Activated CD4-positive, CD25-positive, alpha-beta regulatory T cell treated with anti-CD3 and anti-CD28 coated beads, Interleukin-2, amount 50 U/mL, for 72 hours (primary cell): ENCODE data around the gene SPSB2.
A peak's percentile ranks its signal among the peaks of the same experiment; 100 is the strongest.

ENCODE experiments used
- DNase-seq: peaks from one replicate; pipeline ENCODE4 v3.0.0; 2021

The SPSB2 gene

DNA sequence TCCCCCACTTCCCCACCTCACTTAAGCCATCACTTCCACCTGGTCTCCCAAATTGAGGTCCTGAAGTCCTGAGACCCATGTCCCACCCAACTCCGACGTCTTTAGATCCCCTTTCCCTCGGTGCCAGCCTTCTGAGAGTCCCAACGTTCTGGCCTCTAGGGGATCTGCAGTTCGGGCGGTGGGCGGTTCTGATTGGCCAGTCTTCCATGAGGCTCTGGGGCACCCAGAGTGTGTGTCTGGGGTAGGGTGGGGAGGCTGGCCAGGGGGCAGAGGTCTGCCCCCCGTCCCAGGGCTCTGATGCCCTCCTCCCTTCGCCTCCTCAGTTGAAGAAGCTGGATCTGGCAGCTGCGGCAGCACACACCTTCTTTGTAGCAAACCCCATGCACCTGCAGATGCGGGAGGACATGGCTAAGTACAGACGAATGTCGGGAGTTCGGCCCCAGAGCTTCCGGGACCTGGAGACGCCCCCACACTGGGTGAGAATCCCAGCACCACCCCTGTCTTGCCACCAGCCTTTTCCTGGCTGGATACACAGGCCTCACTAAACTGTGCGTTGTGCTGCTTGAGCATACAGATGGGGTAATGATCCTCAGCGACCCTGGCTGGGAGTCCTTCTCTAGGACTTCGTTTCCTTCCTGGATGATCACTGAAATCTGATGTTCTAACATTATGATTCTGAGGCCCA lies 43.4 kb downstream of the SPSB2 start:
- DNase-seq, result no peak

DNA sequence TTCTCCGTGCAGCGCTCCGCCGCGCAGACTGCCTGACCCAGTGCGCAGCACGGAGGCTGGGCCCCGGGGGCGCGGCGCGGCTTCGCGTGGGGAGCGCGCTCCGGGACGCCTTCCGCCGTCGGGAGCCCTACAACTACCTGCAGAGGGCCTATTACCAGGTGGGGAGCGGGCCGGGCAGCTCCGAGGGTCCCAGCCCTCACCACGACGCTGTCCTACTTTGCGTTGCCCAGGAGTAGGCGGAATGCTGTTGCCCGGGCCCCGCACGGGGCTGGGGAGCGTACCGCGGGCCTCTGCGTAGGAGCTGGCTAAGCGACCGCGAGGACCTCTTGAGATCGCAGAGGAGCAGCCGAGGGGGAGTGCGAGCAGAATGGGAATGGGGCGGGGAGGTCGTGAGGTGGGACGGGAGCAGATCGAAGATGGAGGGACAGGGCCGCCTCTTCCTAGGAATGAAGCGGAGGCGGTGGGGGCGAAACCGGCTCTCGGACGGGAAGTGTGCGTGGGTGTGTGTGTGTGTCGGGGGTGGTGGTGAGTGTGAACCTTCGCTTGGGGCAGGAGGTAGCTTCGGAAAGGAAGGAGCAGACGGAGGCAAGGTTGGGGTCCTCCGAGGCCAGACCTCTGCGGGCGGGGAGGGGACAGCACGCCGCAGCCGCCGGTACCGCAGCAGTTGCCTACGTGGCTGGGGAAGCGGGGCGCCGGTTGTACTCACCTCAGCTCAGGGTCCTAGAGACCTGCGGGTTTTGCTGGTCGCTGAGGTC lies 44.1 kb downstream of the SPSB2 start:
- peak; percentile 51 for DNase-seq

DNA sequence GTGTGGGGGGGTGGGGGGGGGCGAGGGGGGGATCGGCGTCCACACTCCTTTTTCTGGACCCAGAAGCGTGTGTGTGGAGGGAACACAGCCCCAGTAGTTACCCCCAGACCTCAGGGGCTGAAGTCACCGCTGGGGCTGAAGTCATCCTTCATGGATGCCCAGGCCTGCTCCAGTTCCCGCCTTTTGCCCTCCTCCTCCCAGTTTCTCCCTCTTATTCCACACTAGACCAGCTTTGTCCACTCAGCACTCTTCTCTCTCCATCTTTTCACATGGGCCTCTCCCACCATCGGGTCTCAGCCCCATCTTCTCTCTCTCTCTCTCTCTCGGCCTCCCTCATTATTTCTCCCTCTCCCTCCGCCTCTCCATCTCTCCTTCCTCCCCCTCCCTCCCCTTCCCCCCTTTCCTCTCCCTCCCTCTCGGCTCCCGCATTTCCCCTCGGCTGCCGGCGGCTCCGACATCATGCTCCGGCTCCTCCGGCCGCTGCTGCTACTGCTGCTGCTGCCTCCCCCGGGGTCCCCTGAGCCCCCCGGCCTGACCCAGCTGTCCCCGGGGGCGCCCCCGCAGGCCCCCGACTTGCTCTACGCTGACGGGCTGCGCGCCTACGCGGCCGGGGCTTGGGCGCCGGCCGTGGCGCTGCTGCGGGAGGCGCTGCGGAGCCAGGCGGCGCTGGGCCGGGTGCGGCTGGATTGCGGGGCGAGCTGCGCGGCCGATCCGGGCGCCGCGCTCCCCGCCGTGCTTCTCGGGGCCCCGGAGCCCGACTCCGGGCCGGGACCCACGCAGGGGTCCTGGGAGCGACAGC lies 44.9 kb downstream of the SPSB2 start, which contains the start of gene P3H3:
P3H3 (plus strand) TSS at position 426 of the 799 bp plus-strand sequence; CDS start at position 460, 34 bp downstream.
- no peak for DNase-seq

DNA sequence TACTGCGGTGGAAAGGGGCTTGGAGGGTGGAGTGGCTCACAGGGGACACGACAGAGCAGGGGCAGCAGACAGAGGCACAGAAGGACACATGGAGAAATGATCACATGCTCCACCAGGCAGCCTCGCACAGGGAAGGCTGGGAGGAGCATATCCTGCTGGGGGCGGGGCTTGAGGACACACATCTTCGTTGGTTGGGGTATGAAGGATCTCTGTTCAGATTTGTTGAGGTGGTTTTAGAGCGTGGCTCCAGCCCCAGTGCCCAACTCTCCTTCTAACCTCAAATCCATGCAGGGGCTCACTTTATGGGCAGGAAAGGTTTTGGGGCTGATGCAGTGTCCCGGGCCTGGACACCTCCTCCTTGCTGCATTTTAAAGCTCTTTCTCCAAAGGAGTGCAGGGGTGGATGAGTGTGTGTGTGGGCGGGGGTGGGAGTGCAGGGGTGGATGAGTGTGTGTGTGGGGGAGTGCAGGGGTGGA lies 45.6 kb downstream of the SPSB2 start:
- no peak for DNase-seq

DNA sequence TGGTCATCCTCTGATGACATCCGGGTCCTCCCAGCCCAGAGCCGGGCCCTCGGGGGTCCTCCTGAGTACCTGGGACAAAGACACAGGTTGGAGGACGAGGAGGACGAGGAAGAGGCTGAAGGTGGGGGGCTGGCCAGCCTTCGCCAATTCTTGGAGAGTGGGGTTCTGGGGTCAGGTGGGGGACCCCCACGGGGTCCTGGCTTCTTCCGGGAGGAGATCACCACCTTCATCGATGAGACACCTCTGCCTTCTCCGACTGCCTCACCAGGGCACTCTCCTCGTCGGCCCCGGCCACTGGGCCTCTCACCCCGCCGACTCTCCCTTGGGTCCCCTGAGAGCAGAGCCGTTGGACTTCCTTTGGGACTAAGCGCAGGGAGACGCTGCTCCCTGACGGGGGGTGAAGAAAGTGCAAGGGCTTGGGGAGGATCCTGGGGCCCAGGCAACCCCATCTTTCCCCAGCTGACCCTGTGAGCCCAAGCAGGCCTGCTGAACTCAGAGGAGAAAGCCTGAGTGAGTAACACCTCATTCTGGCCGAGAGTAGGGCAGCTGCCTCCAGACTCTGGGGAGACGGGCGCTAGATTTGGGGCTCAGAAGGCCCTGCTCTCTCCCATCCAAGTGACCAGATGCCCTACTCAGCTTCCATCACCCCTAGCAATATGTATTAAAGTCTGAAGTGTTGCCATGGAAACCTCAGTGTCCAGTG lies 46.2 kb downstream of the SPSB2 start:
- no peak for DNase-seq

DNA sequence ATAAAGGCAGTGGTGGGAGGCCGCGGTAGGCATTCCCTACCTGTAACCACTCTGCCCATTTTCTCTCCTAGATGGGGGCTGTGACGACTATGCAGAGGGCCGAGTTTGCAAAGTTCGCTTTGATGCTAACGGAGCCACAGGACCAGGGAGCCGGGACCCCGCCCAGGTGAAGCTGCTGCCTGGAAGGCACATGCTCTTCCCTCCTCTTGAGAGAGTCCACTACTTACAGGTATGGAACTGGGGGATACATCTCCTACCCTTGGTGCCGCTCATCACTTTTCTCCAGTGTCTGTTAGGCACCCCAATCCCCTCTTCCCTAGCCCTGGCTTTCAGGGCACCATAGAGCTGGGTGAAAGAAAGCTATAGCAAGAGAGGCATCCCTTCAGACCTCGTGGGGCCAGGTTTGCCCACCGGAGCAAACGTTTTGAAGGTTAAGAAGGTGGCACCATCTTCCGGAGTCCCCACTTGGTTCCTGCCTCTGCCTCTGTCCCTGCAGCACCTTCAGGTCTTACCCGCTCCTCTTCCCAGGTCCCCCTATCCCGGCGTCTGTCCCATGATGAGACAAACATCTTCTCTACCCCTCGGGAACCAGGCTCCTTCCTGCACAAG lies 46.9 kb downstream of the SPSB2 start:
- no peak for DNase-seq

DNA sequence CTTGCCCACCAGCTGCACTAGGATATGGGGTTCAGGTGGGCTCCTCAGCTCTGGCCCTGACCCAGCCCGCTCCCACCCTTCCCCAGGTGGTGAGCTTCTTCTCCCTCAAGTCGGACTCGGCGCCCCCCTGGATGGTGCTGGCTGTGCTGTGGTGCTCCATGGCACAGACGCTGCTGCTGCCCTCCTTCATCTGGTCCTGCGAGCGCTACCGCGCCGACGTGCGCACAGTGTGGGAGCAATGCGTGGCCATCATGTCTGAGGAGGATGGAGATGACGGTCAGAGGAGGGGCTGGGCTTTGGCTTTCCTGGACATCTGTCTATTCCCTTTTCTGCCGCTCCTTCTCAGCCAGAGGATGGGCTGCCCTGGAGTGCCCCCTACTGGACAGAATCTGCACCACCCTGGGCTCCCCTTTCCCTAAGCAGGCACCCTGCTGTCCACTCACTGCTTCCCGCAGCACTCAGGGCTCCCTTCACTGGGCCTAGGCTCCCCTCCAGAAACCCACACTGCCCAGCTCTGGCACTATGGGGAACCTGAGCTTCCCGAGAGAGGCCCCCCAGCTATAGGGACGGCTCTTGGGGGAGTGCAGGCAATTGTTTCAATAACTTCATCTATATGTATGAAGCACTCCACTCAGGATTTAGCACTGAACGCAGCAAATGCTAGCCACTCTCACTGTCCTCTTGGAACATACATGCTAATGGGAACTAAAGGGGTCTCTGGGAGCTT lies 47.5 kb downstream of the SPSB2 start:
- DNase-seq, result peak; percentile 89

DNA sequence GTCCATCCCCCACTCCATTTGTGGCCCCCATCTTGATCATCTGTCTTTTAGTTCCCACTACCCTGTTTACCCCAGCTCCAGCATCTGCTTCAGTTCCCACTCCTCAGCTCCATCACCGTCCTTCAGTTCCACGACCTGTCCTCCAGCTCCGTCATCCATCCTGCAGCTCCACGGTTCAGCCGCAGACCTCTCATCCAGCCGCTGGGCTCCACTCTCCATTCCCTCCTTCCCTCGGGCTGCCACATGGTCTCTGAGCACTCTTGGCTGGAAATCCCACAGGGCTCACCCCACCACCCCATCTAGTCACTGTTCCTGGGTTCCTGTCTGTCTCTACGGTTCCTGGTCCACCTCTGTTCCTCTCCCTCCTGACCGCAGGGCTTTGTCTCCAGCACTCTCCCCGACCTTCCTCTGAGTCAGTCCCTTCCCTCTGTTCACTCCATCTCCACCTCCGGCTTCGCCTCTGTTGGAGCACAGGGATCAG lies 48.2 kb downstream of the SPSB2 start:
- DNase-seq, result no peak

DNA sequence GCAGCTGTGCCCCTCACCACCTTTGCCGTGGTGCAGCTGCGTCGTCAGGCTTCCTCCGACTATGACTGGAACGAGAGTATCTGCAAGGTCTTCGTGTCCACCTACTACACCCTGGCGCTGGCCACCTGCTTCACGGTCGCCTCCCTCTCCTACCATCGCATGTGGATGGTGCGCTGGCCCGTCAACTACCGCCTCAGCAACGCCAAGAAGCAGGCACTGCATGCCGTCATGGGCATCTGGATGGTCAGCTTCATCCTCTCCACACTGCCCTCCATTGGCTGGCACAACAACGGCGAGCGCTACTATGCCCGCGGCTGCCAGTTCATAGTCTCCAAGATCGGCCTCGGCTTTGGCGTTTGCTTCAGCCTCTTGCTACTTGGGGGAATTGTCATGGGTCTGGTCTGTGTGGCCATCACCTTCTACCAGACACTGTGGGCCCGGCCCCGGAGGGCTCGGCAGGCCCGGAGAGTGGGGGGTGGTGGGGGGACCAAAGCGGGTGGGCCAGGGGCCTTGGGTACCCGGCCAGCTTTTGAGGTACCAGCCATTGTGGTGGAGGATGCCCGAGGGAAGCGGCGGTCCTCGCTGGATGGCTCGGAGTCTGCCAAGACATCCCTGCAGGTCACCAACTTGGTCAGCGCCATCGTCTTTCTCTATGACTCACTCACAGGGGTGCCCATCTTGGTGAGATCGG lies 48.9 kb downstream of the SPSB2 start:
- DNase-seq, result no peak

DNA sequence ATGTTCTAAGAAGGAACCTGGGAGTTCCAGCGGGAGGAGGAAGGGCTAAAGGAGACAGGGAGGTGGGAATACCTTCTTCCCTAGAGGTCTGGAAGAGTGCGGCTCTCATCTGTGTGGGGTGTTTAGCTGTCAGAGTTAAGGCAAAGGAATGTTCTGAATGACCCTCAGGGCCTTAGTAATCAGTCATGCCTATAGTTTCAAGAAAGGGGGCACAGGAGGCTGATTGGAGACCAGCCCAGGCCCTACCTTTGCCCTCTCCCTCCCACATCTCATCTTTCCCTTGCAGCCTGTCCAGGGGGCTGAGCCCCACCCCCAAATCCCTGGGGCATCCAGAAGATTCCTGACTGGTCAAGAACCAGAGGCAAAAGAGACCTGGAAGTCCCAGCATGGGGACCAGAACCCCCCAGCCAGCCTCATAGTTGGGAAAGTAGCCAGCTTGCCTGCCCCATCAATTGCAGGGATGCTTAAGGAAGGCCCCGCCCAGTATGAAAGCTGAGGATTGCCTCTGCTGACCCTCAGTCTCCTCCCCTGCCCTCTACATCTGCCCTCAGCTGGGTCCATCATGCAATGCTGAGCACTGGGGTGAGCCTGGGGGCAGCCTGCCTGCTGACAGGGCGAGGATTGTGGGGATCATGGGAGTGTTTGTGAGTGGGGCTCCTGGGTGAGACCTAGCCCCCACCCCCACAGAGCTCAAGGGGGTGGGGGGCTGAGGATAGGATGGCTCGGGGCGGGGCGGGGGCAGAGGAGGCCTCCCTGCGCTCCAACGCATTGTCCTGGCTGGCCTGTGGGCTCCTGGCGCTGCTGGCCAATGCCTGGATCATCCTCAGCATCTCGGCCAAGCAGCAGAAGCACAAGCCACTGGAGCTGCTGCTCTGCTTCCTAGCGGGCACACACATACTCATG lies 49.7 kb downstream of the SPSB2 start:
- DNase-seq, result no peak

DNA sequence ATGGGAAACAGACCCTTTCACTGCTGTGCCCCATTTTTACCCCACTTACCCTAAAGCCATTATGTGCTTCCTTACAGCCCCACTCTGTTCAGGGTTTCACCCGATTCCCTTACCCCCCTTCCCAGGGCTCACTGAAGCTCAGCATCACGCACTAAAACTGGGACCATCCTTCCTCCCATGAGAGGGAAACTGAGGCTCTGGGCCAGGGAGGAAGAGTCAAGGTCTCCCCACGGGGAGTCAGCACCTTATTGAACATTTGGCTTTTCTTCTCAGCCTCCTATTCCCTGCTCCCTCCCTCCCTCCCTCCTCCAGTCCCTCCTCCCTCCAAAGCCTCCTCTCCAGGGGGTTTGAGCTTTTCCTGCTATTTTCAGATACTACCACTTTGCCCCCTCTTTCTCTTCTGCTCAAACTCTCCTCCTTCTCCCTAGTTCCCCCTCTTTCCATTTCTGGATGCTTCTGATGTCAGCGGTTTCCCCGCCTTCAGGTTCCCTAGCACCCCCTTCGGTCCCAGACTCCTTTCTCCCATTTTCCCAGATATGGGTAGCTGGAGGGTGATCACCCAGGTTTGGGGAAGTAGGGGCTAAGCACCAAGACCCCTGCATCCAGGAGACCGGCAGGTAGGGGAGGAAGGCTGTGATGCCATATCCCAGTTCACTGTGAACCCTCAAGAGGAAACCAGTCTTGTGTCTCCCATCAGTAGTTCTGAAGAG lies 50.5 kb downstream of the SPSB2 start:
- DNase-seq, result no peak

DNA sequence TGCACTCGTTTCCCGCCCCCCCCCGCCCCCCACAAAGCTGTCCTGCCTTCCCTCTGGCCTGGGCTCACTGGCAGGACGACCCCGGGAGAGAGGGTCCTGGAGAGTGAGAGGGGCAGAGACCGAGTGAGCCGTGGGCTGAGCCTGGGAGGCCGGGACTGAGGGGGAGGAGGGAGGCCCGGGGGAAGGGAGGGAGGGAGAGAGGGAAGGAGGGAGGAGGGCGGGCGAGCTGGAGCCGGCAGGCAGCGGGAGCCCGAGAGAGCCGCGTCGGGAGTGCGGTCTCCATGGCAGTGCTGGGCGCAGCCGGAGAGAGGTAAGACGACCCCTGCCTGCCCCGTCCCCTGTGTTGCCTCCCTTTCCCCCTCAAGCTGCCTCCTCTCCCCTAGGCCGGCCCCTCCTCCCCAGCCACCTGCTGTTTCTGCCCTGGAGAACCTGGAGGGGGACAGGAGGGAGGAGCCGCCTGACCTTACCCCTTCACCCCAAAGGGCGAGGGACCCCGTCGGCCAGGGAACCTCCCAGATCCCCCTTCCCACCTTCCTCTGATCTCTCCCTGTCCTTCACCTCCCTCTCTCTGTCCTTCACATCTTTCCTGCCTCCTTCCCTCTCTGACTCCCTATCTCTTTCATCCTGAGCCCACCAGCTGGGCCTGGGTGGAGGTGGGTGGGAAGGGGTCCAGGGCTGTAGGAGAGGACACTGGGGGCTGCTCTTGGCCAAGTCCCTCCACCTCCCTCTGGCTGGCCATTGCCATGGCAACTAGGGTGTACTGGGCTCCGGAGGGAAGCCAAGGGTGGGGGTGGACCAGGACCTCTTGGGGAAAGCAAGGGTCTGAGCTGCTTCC lies 51.3 kb downstream of the SPSB2 start, which contains the start of gene GPR162:
GPR162 (plus strand) TSS at position 231 of the 835 bp plus-strand sequence. CDS start 2,078 bp downstream, outside the sequence.
- no peak for DNase-seq
